ENCODE data around the gene USP26. TPM values are rescaled to one million over a fixed set of nuclear protein-coding genes. Genes with fewer than 3 reads are reported as not detected.
"Not testable (repeated sequence)": the region's sequence is repeated elsewhere in the genome, so short reads cannot be mapped to it uniquely, and the experiment has no call there.

USP26 gene, protein sequence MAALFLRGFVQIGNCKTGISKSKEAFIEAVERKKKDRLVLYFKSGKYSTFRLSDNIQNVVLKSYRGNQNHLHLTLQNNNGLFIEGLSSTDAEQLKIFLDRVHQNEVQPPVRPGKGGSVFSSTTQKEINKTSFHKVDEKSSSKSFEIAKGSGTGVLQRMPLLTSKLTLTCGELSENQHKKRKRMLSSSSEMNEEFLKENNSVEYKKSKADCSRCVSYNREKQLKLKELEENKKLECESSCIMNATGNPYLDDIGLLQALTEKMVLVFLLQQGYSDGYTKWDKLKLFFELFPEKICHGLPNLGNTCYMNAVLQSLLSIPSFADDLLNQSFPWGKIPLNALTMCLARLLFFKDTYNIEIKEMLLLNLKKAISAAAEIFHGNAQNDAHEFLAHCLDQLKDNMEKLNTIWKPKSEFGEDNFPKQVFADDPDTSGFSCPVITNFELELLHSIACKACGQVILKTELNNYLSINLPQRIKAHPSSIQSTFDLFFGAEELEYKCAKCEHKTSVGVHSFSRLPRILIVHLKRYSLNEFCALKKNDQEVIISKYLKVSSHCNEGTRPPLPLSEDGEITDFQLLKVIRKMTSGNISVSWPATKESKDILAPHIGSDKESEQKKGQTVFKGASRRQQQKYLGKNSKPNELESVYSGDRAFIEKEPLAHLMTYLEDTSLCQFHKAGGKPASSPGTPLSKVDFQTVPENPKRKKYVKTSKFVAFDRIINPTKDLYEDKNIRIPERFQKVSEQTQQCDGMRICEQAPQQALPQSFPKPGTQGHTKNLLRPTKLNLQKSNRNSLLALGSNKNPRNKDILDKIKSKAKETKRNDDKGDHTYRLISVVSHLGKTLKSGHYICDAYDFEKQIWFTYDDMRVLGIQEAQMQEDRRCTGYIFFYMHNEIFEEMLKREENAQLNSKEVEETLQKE
- total RNA-seq (not detected), polyA plus RNA-seq (not detected)
- long read RNA-seq, donor 1: 0 reads
- long read RNA-seq, donor 2: 0 reads

GRCh38 chrX:133097031-133097430, at the start of gene USP26:
Gene USP26 (minus strand): TSS chrX:133097109. CDS start chrX:133028220, 68,889 bp downstream.
- intact Hi-C loops (cut with DNase I): no loop called here
- Histone ChIP-seq H3K27me3 (ENCODE audit: control insufficient read depth in 1 of 2, insufficient read depth in 2 of 2, low read length in 1 of 2) (no peaks in the 10 kb centered on the region), H3K4me3 (ENCODE audit: low read length in 2 of 2) (no peak within 1 kb of the TSS), H3K4me1 (ENCODE audit: control insufficient read depth in 1 of 2, insufficient read depth in 2 of 2, low read length in 2 of 2) (no peaks in the 10 kb centered on the region), H3K27ac (ENCODE audit: low read depth in 1 of 2, low read length in 2 of 2) (no peak within 1 kb of the TSS), H3K9me3 (ENCODE audit: control insufficient read depth, low read length) (no peaks in the 10 kb centered on the region), H3K36me3 (ENCODE audit: control insufficient read depth in 1 of 2, insufficient read depth in 2 of 2, low read length in 1 of 2) (no peaks in the 10 kb centered on the region)
- no peak for ATAC-seq (ENCODE audit: low FRiP score)
- DNase-seq: no peak
- 87 to 95% methylated on average over 16 of the region's 16 CpGs for WGBS, 2 donors

GRCh38 chrX:133134282-133134681, 37.4 kb upstream of the USP26 start:
- Histone ChIP-seq H3K4me1 (ENCODE audit: control insufficient read depth in 1 of 2, insufficient read depth in 2 of 2, low read length in 2 of 2) (no peaks in the 10 kb centered on the region), H3K36me3 (ENCODE audit: control insufficient read depth in 1 of 2, insufficient read depth in 2 of 2, low read length in 1 of 2) (no peaks in the 10 kb centered on the region), H3K27ac (ENCODE audit: low read depth in 1 of 2, low read length in 2 of 2) (no peak overlapping the region), H3K9me3 (ENCODE audit: control insufficient read depth, low read length) (no peaks in the 10 kb centered on the region), H3K27me3 (ENCODE audit: control insufficient read depth in 1 of 2, insufficient read depth in 2 of 2, low read length in 1 of 2) (no peaks in the 10 kb centered on the region), H3K4me3 (ENCODE audit: low read length in 2 of 2) (no peak overlapping the region)
- 66 to 90% methylated on average over 4 of the region's 4 CpGs for WGBS, 2 donors
- intact Hi-C loops (cut with DNase I): no loop called here
- DNase-seq: no peak
- no peak for ATAC-seq (ENCODE audit: low FRiP score)

- Histone ChIP-seq H3K27ac (ENCODE audit: low read depth in 1 of 2, low read length in 2 of 2) (no peak overlapping the region), H3K4me3 (ENCODE audit: low read length in 2 of 2) (no peak overlapping the region), H3K4me1 (ENCODE audit: control insufficient read depth in 1 of 2, insufficient read depth in 2 of 2, low read length in 2 of 2) (no peaks in the 10 kb centered on the region), H3K27me3 (ENCODE audit: control insufficient read depth in 1 of 2, insufficient read depth in 2 of 2, low read length in 1 of 2) (no peaks in the 10 kb centered on the region), H3K36me3 (ENCODE audit: control insufficient read depth in 1 of 2, insufficient read depth in 2 of 2, low read length in 1 of 2) (no peaks in the 10 kb centered on the region), H3K9me3 (ENCODE audit: control insufficient read depth, low read length) (no peaks in the 10 kb centered on the region)
- intact Hi-C loops (cut with DNase I): no loop called here
- no peak for ATAC-seq (ENCODE audit: low FRiP score)
- WGBS, 2 donors: 78 to 91% methylated on average over 5 of the region's 5 CpGs
- DNase-seq: no peak
These were observed 23.5 kb upstream of the USP26 start for GRCh38 chrX:133120406-133120805.

GRCh38 chrX:133094098-133094731, 2.7 kb downstream of the USP26 start:
- intact Hi-C loops (cut with DNase I): no loop called here
- 69 to 73% methylated on average over 8 of the region's 8 CpGs for WGBS, 2 donors

DNA sequence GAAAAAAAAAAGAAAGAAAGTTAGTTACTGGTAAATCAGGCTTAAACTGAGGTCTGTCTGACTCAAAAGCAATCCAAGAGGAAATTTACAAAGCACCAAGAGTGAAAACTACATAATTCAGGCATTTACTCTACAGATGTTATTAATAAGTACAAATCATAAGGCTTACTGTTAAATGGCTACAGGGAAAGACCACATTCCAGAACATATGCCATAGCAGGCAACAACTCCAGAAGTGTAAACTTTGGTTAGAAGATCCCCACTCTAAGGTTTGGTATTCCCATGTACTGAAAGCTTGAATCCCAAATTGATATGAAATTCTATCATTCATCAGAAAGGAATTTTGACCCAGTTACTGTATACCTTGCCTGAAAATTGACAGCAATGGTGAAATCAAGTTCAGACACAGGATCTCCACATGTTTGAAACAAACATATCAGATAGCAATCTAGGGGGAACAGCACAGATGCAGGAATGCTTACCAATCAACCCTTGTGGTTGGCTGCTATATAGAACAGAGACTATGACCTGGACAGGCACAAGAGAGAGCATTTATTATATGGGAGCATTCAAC, 6.6 kb downstream of the USP26 start:
- no peaks in the 10 kb centered on the region for H3K27me3 ChIP-seq (ENCODE audit: control insufficient read depth in 1 of 2, insufficient read depth in 2 of 2, low read length in 1 of 2)
- no peaks in the 10 kb centered on the region for H3K4me1 ChIP-seq (ENCODE audit: control insufficient read depth in 1 of 2, insufficient read depth in 2 of 2, low read length in 2 of 2)
- DNase-seq (no peak), ATAC-seq (ENCODE audit: low FRiP score) (no peak)
- no peak overlapping the region for H3K27ac ChIP-seq (ENCODE audit: low read depth in 1 of 2, low read length in 2 of 2)
- no peaks in the 10 kb centered on the region for H3K9me3 ChIP-seq (ENCODE audit: control insufficient read depth, low read length)
- intact Hi-C loops (cut with DNase I): no loop called here
- H3K36me3 ChIP-seq (ENCODE audit: control insufficient read depth in 1 of 2, insufficient read depth in 2 of 2, low read length in 1 of 2): no peaks in the 10 kb centered on the region
- H3K4me3 ChIP-seq (ENCODE audit: low read length in 2 of 2): no peak overlapping the region

More at GRCh38 chrX:133094098-133094731, 2.7 kb downstream of the USP26 start:
- ATAC-seq (ENCODE audit: low FRiP score): no peak
- Histone ChIP-seq H3K9me3 (ENCODE audit: control insufficient read depth, low read length) (no peaks in the 10 kb centered on the region), H3K27ac (ENCODE audit: low read depth in 1 of 2, low read length in 2 of 2) (no peak overlapping the region), H3K4me1 (ENCODE audit: control insufficient read depth in 1 of 2, insufficient read depth in 2 of 2, low read length in 2 of 2) (no peaks in the 10 kb centered on the region), H3K36me3 (ENCODE audit: control insufficient read depth in 1 of 2, insufficient read depth in 2 of 2, low read length in 1 of 2) (no peaks in the 10 kb centered on the region), H3K27me3 (ENCODE audit: control insufficient read depth in 1 of 2, insufficient read depth in 2 of 2, low read length in 1 of 2) (no peaks in the 10 kb centered on the region), H3K4me3 (ENCODE audit: low read length in 2 of 2) (no peak overlapping the region)
- no peak for DNase-seq

DNA sequence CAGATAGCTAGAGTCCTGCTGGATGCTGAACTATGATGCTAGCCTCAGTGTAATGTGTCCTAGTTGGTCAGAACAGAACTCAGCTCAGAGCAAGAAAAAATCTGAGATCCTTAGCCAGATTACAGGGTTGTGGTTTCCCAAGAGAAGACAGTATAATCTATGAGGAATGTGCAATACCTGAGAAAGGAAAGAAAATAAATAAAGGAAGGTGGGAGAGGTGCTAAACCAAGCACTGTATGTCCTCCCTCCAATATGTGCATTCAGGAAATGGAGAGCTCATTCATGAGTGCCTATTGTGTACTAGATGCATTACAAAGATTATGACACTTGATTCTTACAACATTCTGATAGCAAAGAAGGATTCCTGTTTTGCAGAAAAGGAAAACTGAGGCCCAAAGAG, 7.5 kb downstream of the USP26 start:
- Histone ChIP-seq H3K36me3 (ENCODE audit: control insufficient read depth in 1 of 2, insufficient read depth in 2 of 2, low read length in 1 of 2) (no peaks in the 10 kb centered on the region), H3K4me1 (ENCODE audit: control insufficient read depth in 1 of 2, insufficient read depth in 2 of 2, low read length in 2 of 2) (no peaks in the 10 kb centered on the region), H3K27me3 (ENCODE audit: control insufficient read depth in 1 of 2, insufficient read depth in 2 of 2, low read length in 1 of 2) (no peaks in the 10 kb centered on the region), H3K4me3 (ENCODE audit: low read length in 2 of 2) (no peak overlapping the region), H3K9me3 (ENCODE audit: control insufficient read depth, low read length) (no peaks in the 10 kb centered on the region), H3K27ac (ENCODE audit: low read depth in 1 of 2, low read length in 2 of 2) (no peak overlapping the region)
- ATAC-seq (ENCODE audit: low FRiP score) (no peak), DNase-seq (no peak)
- intact Hi-C loops (cut with DNase I): no loop called here

GRCh38 chrX:133085785-133086184, 11.1 kb downstream of the USP26 start:
- no peak overlapping the region for H3K4me3 ChIP-seq (ENCODE audit: low read length in 2 of 2)

DNA sequence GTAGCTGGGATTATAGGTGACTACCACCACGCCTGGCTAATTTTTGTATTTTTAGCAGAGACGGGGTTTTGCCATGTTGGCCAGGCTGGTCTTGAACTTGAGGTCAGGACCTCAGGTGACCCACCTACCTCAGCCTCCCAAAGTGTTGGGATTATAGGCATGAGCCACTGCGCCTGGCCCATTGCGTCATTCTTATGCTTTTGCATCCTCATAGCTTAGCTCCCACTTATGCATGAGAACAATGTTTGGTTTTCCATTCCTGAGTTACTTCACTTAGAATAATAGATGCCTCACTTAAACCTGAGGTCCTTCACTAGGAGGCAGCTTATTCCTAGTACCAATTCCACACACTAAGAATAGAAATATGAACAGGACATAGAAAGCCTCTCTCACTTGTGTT, 11.9 kb downstream of the USP26 start:
- intact Hi-C loops (cut with DNase I); H3K9me3 ChIP-seq (ENCODE audit: control insufficient read depth, low read length); H3K27ac ChIP-seq (ENCODE audit: low read depth in 1 of 2, low read length in 2 of 2); H3K4me3 ChIP-seq (ENCODE audit: low read length in 2 of 2); H3K4me1 ChIP-seq (ENCODE audit: control insufficient read depth in 1 of 2, insufficient read depth in 2 of 2, low read length in 2 of 2); H3K36me3 ChIP-seq (ENCODE audit: control insufficient read depth in 1 of 2, insufficient read depth in 2 of 2, low read length in 1 of 2); DNase-seq; H3K27me3 ChIP-seq (ENCODE audit: control insufficient read depth in 1 of 2, insufficient read depth in 2 of 2, low read length in 1 of 2); ATAC-seq (ENCODE audit: low FRiP score): not testable (repeated sequence)
- 87 to 93% methylated on average over 4 of the region's 4 CpGs for WGBS, 2 donors

More at GRCh38 chrX:133085785-133086184, 11.1 kb downstream of the USP26 start:
- WGBS, 2 donors: 70 to 83% methylated on average over 3 of the region's 3 CpGs
- intact Hi-C loops (cut with DNase I): no loop called here
- Histone ChIP-seq H3K36me3 (ENCODE audit: control insufficient read depth in 1 of 2, insufficient read depth in 2 of 2, low read length in 1 of 2) (no peaks in the 10 kb centered on the region), H3K9me3 (ENCODE audit: control insufficient read depth, low read length) (no peaks in the 10 kb centered on the region), H3K4me1 (ENCODE audit: control insufficient read depth in 1 of 2, insufficient read depth in 2 of 2, low read length in 2 of 2) (no peaks in the 10 kb centered on the region), H3K27ac (ENCODE audit: low read depth in 1 of 2, low read length in 2 of 2) (no peak overlapping the region), H3K27me3 (ENCODE audit: control insufficient read depth in 1 of 2, insufficient read depth in 2 of 2, low read length in 1 of 2) (no peaks in the 10 kb centered on the region)
- no peak for ATAC-seq (ENCODE audit: low FRiP score)
- no peak for DNase-seq
